GM21526 (cell line): ENCODE data around the gene NAA38.
"Not testable (repeated sequence)": the region's sequence is repeated elsewhere in the genome, so short reads cannot be mapped to it uniquely, and the experiment has no call there.

Experiments used
- ATAC-seq: cut with Tn5 transposase; IDR thresholded peaks from one replicate; pipeline ENCODE4 v1.9.1; 2021; ENCODE audit warnings: moderate library complexity; ENCODE audit not compliant: unreplicated experiment, low FRiP score

The NAA38 gene

DNA sequence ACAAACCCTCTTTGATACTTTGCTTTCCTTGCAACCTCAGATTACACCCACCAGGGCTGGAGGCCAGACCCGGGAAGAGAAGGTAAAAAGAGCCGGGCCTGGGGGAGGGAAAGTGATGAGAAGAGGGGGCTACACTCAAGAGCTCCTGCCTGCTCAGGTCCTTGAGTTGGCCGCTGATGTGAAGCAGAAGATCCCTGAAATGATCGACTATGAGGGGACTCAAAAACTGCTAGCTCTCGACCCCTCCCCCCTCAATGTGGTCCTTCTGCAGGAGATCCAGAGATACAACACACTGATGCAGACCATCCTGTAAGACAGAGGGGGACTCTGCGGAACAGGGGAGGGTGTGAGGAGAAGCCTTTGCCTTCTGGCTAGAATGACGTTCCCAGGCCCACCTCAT is 26.1 kb downstream of the NAA38 start:
- no peak for ATAC-seq

GRCh38 chr17:7830616-7831015 is 26.7 kb downstream of the NAA38 start:
- no peak for ATAC-seq

DNA sequence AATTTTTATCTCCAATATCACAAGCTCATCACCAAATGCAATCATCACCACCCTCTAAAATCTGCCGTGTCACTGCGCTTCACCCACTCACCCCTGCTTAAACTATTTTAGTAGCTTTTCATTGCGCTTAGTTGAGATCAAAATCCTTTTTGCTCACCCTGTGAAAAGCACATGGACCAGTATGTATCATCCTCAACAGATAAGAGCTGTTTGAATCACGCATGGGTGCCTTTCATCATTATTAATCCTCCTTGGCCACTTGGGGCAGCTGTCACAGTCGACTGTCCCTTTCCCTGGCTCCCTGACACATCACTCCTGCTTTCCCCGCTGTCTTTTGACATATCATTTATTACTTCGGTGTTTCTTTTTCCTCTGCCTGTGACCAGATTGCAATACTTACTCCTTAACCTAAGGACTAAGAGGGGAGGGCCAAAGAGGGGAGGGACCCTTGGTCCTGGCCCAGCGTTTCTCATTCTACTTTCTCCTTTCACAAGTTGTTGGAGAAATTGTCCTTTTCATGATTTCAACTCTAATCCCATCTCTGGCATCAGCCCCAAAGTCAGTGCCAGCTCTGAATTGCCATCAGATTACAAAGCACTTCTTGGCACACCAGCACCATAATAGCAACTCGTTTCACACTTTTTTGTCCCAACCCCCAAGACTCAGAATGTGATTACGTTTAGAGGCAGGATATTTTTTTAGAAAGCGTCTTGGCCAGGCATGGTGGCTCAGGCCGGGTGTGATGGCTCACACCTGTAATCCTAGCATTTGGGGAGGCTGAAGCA is 32.0 kb downstream of the NAA38 start:
- no peak for ATAC-seq

- ATAC-seq, result no peak
Measured at GRCh38 chr17:7824021-7824924, 33.1 kb downstream of the NAA38 start.

DNA sequence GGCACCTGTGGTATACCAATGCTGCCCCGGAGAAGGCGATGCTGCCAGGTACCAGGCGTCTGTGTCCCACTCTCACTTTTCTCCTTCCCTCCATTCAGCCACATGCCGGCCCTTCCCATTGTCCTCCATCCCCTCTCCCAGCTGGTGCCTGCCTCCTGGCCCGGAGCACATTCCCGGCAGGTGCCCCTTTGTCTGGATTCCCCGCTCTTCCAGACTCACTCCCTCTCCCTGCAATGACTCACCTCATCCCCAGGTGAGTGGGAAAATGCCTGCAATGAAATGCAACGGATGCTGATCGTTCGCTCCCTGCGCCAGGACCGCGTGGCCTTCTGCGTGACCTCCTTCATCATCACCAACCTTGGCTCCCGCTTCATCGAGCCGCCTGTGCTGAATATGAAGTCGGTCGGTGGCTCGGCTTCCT is 33.8 kb downstream of the NAA38 start:
- no peak for ATAC-seq

GRCh38 chr17:7822126-7822525 is 35.2 kb downstream of the NAA38 start:
- ATAC-seq, result no peak

GRCh38 chr17:7820231-7820630 is 37.1 kb downstream of the NAA38 start:
- ATAC-seq, result no peak

GRCh38 chr17:7818746-7819645 is 38.4 kb downstream of the NAA38 start:
- no peak for ATAC-seq

GRCh38 chr17:7818026-7818425 is 39.3 kb downstream of the NAA38 start:
- no peak for ATAC-seq

DNA sequence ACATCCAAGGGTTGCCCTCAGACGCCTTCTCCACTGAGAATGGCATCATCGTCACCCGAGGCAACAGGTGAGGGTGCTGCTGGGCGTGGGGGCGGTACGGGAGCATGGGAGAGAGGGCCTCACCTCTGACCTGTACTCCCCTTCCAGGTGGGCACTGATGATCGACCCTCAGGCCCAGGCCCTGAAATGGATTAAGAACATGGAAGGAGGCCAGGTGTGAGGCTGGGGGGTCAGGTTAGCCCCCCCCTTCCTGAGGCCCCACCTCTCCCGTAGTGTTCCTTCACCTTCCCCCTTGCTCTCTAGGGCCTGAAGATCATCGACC is 39.8 kb downstream of the NAA38 start:
- no peak for ATAC-seq

GRCh38 chr17:7816926-7817642 is 40.3 kb downstream of the NAA38 start:
- ATAC-seq, result no peak

DNA sequence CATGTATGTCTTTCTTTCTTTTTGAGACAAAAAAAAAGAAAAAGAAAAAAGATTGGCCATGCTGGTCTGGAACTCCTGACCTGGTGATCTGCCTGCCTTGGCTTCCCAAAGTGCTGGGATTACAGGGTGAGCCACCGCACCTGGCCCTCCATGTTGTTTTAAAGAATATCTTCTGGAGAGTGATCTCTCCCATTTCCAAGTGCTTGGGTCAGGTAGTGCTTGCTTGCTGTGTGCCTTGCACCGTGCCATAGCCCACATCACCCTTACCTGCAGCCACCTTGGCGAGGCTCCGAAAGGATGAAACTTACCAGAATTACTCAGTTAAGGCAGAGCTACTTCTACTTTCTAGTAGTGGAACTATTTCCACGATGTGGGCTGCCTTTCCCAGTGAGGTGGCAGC is 42.4 kb downstream of the NAA38 start:
- ATAC-seq, result no peak

GRCh38 chr17:7811251-7811650 is 46.1 kb downstream of the NAA38 start:
- no peak for ATAC-seq

DNA sequence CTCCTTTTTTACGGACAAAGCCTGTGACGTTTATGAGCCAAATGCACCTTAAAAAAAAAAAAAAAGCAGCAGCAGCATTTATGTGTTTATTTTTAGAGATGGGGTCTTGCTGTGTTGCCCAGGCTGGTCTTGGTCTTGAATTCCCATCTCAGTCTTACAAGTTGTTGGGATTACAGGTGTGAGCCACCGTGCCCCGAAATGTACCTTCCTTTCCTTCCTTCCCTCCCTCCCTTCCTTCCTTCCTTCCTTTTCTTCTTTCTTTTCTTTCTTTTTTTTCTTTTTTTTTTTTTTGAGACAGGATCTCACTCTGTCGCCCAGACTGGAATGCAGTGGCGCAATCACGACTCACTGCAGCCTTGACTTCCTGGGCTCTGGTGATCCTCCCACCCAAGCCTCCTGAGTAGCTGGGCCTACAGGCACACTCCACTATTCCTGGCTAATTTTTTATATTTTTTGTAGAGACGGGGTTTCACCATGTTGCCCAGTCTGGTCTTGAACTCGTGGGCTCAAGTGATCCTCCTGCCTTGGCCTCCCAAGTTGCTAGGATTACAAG is 47.5 kb downstream of the NAA38 start:
- not testable (repeated sequence) for ATAC-seq

DNA sequence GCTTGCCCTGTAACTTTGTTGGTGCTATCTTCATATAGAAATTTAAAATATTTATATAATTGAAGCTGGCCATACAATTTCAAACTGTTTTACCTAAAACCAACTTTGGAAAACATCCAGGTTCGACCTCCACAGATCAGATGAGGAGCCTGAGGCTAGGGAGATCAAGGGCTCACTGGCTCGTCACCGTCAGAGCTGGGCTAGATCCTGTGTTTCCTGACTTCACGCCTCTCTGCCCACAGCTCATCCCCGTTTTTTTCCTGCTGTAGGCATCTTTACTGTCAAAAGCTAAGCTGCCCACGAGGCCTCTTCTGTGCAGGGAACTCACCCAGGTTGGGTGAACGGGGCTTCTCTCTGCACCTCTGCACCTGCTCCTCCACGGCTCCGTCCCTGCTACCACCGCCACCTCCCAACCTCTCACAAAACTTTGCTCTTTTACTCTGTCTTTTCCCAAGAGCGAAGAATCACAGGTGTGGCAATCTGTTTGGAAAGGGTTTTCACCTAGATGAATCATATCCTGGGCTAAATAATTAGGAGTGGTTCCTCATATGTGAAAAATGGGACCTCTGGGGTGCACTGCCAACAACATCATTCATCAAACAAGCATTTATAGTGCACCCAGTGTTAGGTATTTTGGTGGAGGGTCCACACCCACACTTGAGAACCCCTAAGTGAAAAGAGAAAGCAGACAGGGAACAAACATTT is 48.1 kb downstream of the NAA38 start:
- no peak for ATAC-seq

- ATAC-seq, result no peak
Measured at GRCh38 chr17:7807206-7807605, 50.2 kb downstream of the NAA38 start.
